ENCODE data around the gene SEMA4D.

- TF ChIP-seq CTCF (IDR thresholded peaks at IDR 0.05) (no peak), POLR2AphosphoS5 (IDR thresholded peaks at IDR 0.05) (no peak)
Observed at GRCh38 chr9:89498852-89499480, 1.1 kb upstream of the SEMA4D start.
